Measurements from ENCODE around the gene PIK3IP1. TPM values are rescaled to one million over a fixed set of nuclear protein-coding genes. Genes with fewer than 3 reads are reported as not detected.
"Not testable (repeated sequence)": the region's sequence is repeated elsewhere in the genome, so short reads cannot be mapped to it uniquely, and the experiment has no call there.

Gene PIK3IP1
- total RNA-seq, 1 donor from 2014 or later = 4.7 TPM

- Mint-ChIP-seq H3K4me3 (no peak overlapping the region), H3K27ac (no peak overlapping the region), H3K4me1 (no peaks in the 10 kb centered on the region), H3K9me3 (no peaks in the 10 kb centered on the region), H3K27me3 (ENCODE audit: insufficient read depth, low read depth) (peaks cover 3% of the 10 kb centered on the region), H3K36me3 (peaks cover 18% of the 10 kb centered on the region)
- no peaks in the 10 kb centered on the region for H3K9me3 ChIP-seq (ENCODE audit: low read depth)
- H3K4me3 ChIP-seq = no peak overlapping the region
- H3K36me3 ChIP-seq = no peaks in the 10 kb centered on the region
- no peaks in the 10 kb centered on the region for H3K27me3 ChIP-seq
- no peak overlapping the region for H3K27ac ChIP-seq
- H4K20me1 ChIP-seq (ENCODE audit: low read depth) = peaks cover 10% of the 10 kb centered on the region
- TF ChIP-seq EZH2phosphoT487 (IDR thresholded peaks at IDR 0.05) (no peak), CTCF (IDR thresholded peaks at IDR 0.05) (no peak), EZH2 (IDR thresholded peaks at IDR 0.05) (no peak)
- no peak overlapping the region for H2AFZ ChIP-seq (replicated peaks)
- H3K4me1 ChIP-seq = no peaks in the 10 kb centered on the region
- no peak overlapping the region for H3K4me2 ChIP-seq
- peaks cover 3% of the 10 kb centered on the region for H3F3A ChIP-seq (ENCODE audit: low read depth)
- DNase-seq (ENCODE audit: low spot score) = no peak
- H3K79me2 ChIP-seq (ENCODE audit: low read depth) = no peaks in the 10 kb centered on the region
- no peak overlapping the region for H3K9ac ChIP-seq
Measured at GRCh38 chr22:31321421-31321820, 29.1 kb upstream of the PIK3IP1 start.

GRCh38 chr22:31314220-31314619, 21.9 kb upstream of the PIK3IP1 start:
- not testable (repeated sequence) for H3K4me3 Mint-ChIP-seq; H3F3A ChIP-seq (ENCODE audit: low read depth); H3K9ac ChIP-seq; H3K4me1 ChIP-seq; H3K4me2 ChIP-seq; H3K9me3 ChIP-seq (ENCODE audit: low read depth); H3K27me3 Mint-ChIP-seq (ENCODE audit: insufficient read depth, low read depth); DNase-seq (ENCODE audit: low spot score); H3K27ac Mint-ChIP-seq; H3K4me3 ChIP-seq; H3K27ac ChIP-seq; H4K20me1 ChIP-seq (ENCODE audit: low read depth); H3K4me1 Mint-ChIP-seq; H3K36me3 Mint-ChIP-seq; H3K27me3 ChIP-seq; H3K79me2 ChIP-seq (ENCODE audit: low read depth); H2AFZ ChIP-seq (replicated peaks); H3K36me3 ChIP-seq; H3K9me3 Mint-ChIP-seq

GRCh38 chr22:31313366-31314147, 21.3 kb upstream of the PIK3IP1 start:
- Mint-ChIP-seq H3K27ac (peak overlapping the region; percentile 25), H3K36me3 (no peaks in the 10 kb centered on the region), H3K27me3 (ENCODE audit: insufficient read depth, low read depth) (peaks cover 2% of the 10 kb centered on the region), H3K4me3 (no peak overlapping the region), H3K9me3 (peaks cover 3% of the 10 kb centered on the region), H3K4me1 (no peaks in the 10 kb centered on the region)
- Histone ChIP-seq H3K36me3 (no peaks in the 10 kb centered on the region), H3K79me2 (ENCODE audit: low read depth) (no peaks in the 10 kb centered on the region), H3K9me3 (ENCODE audit: low read depth) (no peaks in the 10 kb centered on the region), H3F3A (ENCODE audit: low read depth) (no peaks in the 10 kb centered on the region), H3K4me2 (no peak overlapping the region), H3K27ac (no peak overlapping the region), H3K4me3 (no peak overlapping the region), H4K20me1 (ENCODE audit: low read depth) (no peaks in the 10 kb centered on the region), H3K9ac (no peak overlapping the region), H2AFZ (replicated peaks) (peak overlapping the region; percentile 88), H3K4me1 (no peaks in the 10 kb centered on the region), H3K27me3 (no peaks in the 10 kb centered on the region)
- DNase-seq (ENCODE audit: low spot score) = peak; percentile 75
- TF ChIP-seq EZH2 (IDR thresholded peaks at IDR 0.05) (no peak), EZH2phosphoT487 (IDR thresholded peaks at IDR 0.05) (no peak), CTCF (IDR thresholded peaks at IDR 0.05) (peak; percentile 90)

- Histone ChIP-seq H3K36me3 (no peaks in the 10 kb centered on the region), H3K79me2 (ENCODE audit: low read depth) (no peaks in the 10 kb centered on the region), H3F3A (ENCODE audit: low read depth) (no peaks in the 10 kb centered on the region), H3K9ac (no peak overlapping the region), H3K9me3 (ENCODE audit: low read depth) (no peaks in the 10 kb centered on the region), H3K4me2 (no peak overlapping the region), H4K20me1 (ENCODE audit: low read depth) (no peaks in the 10 kb centered on the region), H3K4me1 (no peaks in the 10 kb centered on the region), H3K27ac (no peak overlapping the region), H2AFZ (replicated peaks) (no peak overlapping the region), H3K27me3 (no peaks in the 10 kb centered on the region), H3K4me3 (no peak overlapping the region)
- no peaks in the 10 kb centered on the region for H3K9me3 Mint-ChIP-seq
- H3K27me3 Mint-ChIP-seq (ENCODE audit: insufficient read depth, low read depth) = peaks cover 7% of the 10 kb centered on the region
- no peak for TF ChIP-seq EZH2phosphoT487 (IDR thresholded peaks at IDR 0.05)
- TF ChIP-seq EZH2 (IDR thresholded peaks at IDR 0.05) = no peak
- no peaks in the 10 kb centered on the region for H3K4me1 Mint-ChIP-seq
- H3K27ac Mint-ChIP-seq = no peak overlapping the region
- no peak overlapping the region for H3K4me3 Mint-ChIP-seq
- H3K36me3 Mint-ChIP-seq = no peaks in the 10 kb centered on the region
- no peak for DNase-seq (ENCODE audit: low spot score)
Measured at GRCh38 chr22:31308181-31308580, 15.9 kb upstream of the PIK3IP1 start.
